ENCODE results near the gene SRC. TPM values are rescaled to one million over a fixed set of nuclear protein-coding genes. Genes with fewer than 3 reads are reported as not detected.

SRC gene
- total RNA-seq, 1 experiment from 2014 or later: 15.3 TPM

- DNase-seq (ENCODE audit: low spot score): no peak
Observed at GRCh38 chr20:37408302-37409193, 62.6 kb downstream of the SRC start.

GRCh38 chr20:37411408-37412219 is 65.7 kb downstream of the SRC start:
- DNase-seq (ENCODE audit: low spot score): no peak

- no peak for DNase-seq (ENCODE audit: low spot score)
Observed at GRCh38 chr20:37413023-37413334, 67.0 kb downstream of the SRC start.

GRCh38 chr20:37413379-37413778 is 67.4 kb downstream of the SRC start:
- no peak for DNase-seq (ENCODE audit: low spot score)

GRCh38 chr20:37414224-37415035 is 68.5 kb downstream of the SRC start:
- no peak for DNase-seq (ENCODE audit: low spot score)

GRCh38 chr20:37415118-37416085 is 69.5 kb downstream of the SRC start:
- no peak for DNase-seq (ENCODE audit: low spot score)

- DNase-seq (ENCODE audit: low spot score): no peak
Observed at GRCh38 chr20:37416100-37416847, 70.3 kb downstream of the SRC start.

- DNase-seq (ENCODE audit: low spot score): no peak
Observed at GRCh38 chr20:37416848-37417616, 71.1 kb downstream of the SRC start.

GRCh38 chr20:37417617-37418467 is 71.9 kb downstream of the SRC start:
- no peak for DNase-seq (ENCODE audit: low spot score)

GRCh38 chr20:37418591-37419109 is 72.7 kb downstream of the SRC start:
- DNase-seq (ENCODE audit: low spot score): no peak

GRCh38 chr20:37419307-37419706 is 73.4 kb downstream of the SRC start:
- DNase-seq (ENCODE audit: low spot score): no peak

GRCh38 chr20:37419774-37420542 is 74.0 kb downstream of the SRC start:
- no peak for DNase-seq (ENCODE audit: low spot score)

GRCh38 chr20:37420610-37421009 is 74.7 kb downstream of the SRC start:
- no peak for DNase-seq (ENCODE audit: low spot score)

- DNase-seq (ENCODE audit: low spot score): no peak
Observed at GRCh38 chr20:37421060-37421905, 75.3 kb downstream of the SRC start.

- no peak for DNase-seq (ENCODE audit: low spot score)
Observed at GRCh38 chr20:37421988-37422387, 76.0 kb downstream of the SRC start.

- DNase-seq (ENCODE audit: low spot score): no peak
Observed at GRCh38 chr20:37422791-37423286, 76.9 kb downstream of the SRC start.
